ENCODE results near the gene EEFSEC. TPM values are rescaled to one million over a fixed set of nuclear protein-coding genes. Genes with fewer than 3 reads are reported as not detected.

EEFSEC gene
- total and polyA plus RNA-seq, 4 donors: 9.8 to 20.1 (median 11.6) TPM

GRCh38 chr3:128434524-128434923, 281.2 kb downstream of the EEFSEC start:
- Histone ChIP-seq H3K9ac (ENCODE audit: insufficient read depth in 1 of 2, low read length in 2 of 2) (no peak overlapping the region), H3K4me3 (no peak overlapping the region), H3K27me3 (ENCODE audit: control insufficient read depth in 3 of 3, insufficient read depth in 3 of 3, low read length in 2 of 3) (peaks cover 0 to 31% (median 30%) of the 10 kb centered on the region in 3 donors), H3K9me3 (ENCODE audit: control insufficient read depth in 4 of 4, insufficient read depth in 3 of 4, low read length in 3 of 4) (no peaks in the 10 kb centered on the region), H3K4me1 (ENCODE audit: control insufficient read depth in 5 of 5, insufficient read depth in 5 of 5, low read length in 5 of 5) (peaks cover 0 to 5% (median 3%) of the 10 kb centered on the region in 5 donors), H3K36me3 (ENCODE audit: control insufficient read depth in 4 of 4, insufficient read depth in 4 of 4, low read length in 4 of 4) (no peaks in the 10 kb centered on the region), H3K27ac (ENCODE audit: low read depth in 1 of 2, low read length in 1 of 2) (no peak overlapping the region)
- no peak for TF ChIP-seq CTCF (IDR thresholded peaks at IDR 0.05; ENCODE audit: control extremely low read depth, extremely low read depth)
- WGBS, 2 donors: 90 to 91% methylated on average over 2 of the region's 2 CpGs
- no peak for DNase-seq
- no peak for ATAC-seq (ENCODE audit: insufficient read depth, low FRiP score)

- H3K36me3 ChIP-seq (ENCODE audit: control insufficient read depth in 4 of 4, insufficient read depth in 4 of 4, low read length in 4 of 4): no peaks in the 10 kb centered on the region
- H3K27ac ChIP-seq (ENCODE audit: low read depth in 1 of 2, low read length in 1 of 2): no peak overlapping the region
- H3K4me1 ChIP-seq (ENCODE audit: control insufficient read depth in 5 of 5, insufficient read depth in 5 of 5, low read length in 5 of 5): peaks cover 0 to 5% (median 3%) of the 10 kb centered on the region in 5 donors
- ATAC-seq (ENCODE audit: insufficient read depth, low FRiP score): no peak
- no peak for TF ChIP-seq CTCF (IDR thresholded peaks at IDR 0.05; ENCODE audit: control extremely low read depth, extremely low read depth)
- H3K9ac ChIP-seq (ENCODE audit: insufficient read depth in 1 of 2, low read length in 2 of 2): no peak overlapping the region
- H3K27me3 ChIP-seq (ENCODE audit: control insufficient read depth in 3 of 3, insufficient read depth in 3 of 3, low read length in 2 of 3): peaks cover 0 to 31% (median 29%) of the 10 kb centered on the region in 3 donors
- no peaks in the 10 kb centered on the region for H3K9me3 ChIP-seq (ENCODE audit: control insufficient read depth in 4 of 4, insufficient read depth in 3 of 4, low read length in 3 of 4)
- DNase-seq: peak; percentile 34 to 66 (median 51)
- WGBS, 2 donors: 86 to 91% methylated on average over 6 of the region's 6 CpGs
- H3K4me3 ChIP-seq: no peak overlapping the region
Measured at GRCh38 chr3:128435058-128435457, 281.8 kb downstream of the EEFSEC start.

DNA sequence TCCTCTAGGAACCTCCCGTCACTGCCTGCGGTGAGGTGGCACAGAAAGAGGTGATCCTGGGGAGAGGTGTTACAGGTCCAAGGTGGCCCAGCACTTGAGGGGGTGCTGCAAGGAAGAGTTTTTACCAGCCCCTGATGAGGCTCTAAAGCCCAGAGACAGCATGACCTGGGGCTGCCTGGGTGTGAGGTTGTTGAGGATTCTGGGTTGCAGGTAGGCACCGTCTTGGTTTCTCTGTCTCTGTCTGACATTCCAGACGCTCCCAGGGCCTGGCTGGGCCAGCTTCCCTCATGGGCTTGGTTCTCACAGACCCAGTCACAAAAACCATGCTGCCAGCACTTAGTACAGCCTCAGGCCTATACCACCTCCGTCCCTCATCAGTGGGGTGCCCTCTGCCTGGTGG, 282.3 kb downstream of the EEFSEC start:
- H3K27me3 ChIP-seq (ENCODE audit: control insufficient read depth in 3 of 3, insufficient read depth in 3 of 3, low read length in 2 of 3): peaks cover 0 to 31% (median 24%) of the 10 kb centered on the region in 3 donors
- peaks cover 0 to 5% (median 3%) of the 10 kb centered on the region in 5 donors for H3K4me1 ChIP-seq (ENCODE audit: control insufficient read depth in 5 of 5, insufficient read depth in 5 of 5, low read length in 5 of 5)
- no peak overlapping the region for H3K9ac ChIP-seq (ENCODE audit: insufficient read depth in 1 of 2, low read length in 2 of 2)
- ATAC-seq (ENCODE audit: insufficient read depth, low FRiP score): no peak
- no peak overlapping the region for H3K4me3 ChIP-seq
- no peaks in the 10 kb centered on the region for H3K36me3 ChIP-seq (ENCODE audit: control insufficient read depth in 4 of 4, insufficient read depth in 4 of 4, low read length in 4 of 4)
- WGBS, 2 donors: 93 to 95% methylated on average over 5 of the region's 5 CpGs
- no peaks in the 10 kb centered on the region for H3K9me3 ChIP-seq (ENCODE audit: control insufficient read depth in 4 of 4, insufficient read depth in 3 of 4, low read length in 3 of 4)
- H3K27ac ChIP-seq (ENCODE audit: low read depth in 1 of 2, low read length in 1 of 2): no peak overlapping the region
- TF ChIP-seq CTCF (IDR thresholded peaks at IDR 0.05; ENCODE audit: control extremely low read depth, extremely low read depth): no peak
- no peak for DNase-seq

GRCh38 chr3:128436214-128436613, 282.9 kb downstream of the EEFSEC start:
- DNase-seq (no peak), ATAC-seq (ENCODE audit: insufficient read depth, low FRiP score) (no peak)
- no peak for TF ChIP-seq CTCF (IDR thresholded peaks at IDR 0.05; ENCODE audit: control extremely low read depth, extremely low read depth)
- 93 to 99% methylated on average over 3 of the region's 3 CpGs for WGBS, 2 donors
- no peak overlapping the region for H3K9ac ChIP-seq (ENCODE audit: insufficient read depth in 1 of 2, low read length in 2 of 2)
- H3K4me3 ChIP-seq: no peak overlapping the region
- H3K4me1 ChIP-seq (ENCODE audit: control insufficient read depth in 5 of 5, insufficient read depth in 5 of 5, low read length in 5 of 5): peaks cover 0 to 5% (median 3%) of the 10 kb centered on the region in 5 donors
- no peak overlapping the region for H3K27ac ChIP-seq (ENCODE audit: low read depth in 1 of 2, low read length in 1 of 2)
- no peaks in the 10 kb centered on the region for H3K9me3 ChIP-seq (ENCODE audit: control insufficient read depth in 4 of 4, insufficient read depth in 3 of 4, low read length in 3 of 4)
- H3K27me3 ChIP-seq (ENCODE audit: control insufficient read depth in 3 of 3, insufficient read depth in 3 of 3, low read length in 2 of 3): peaks cover 0 to 26% (median 20%) of the 10 kb centered on the region in 3 donors
- no peaks in the 10 kb centered on the region for H3K36me3 ChIP-seq (ENCODE audit: control insufficient read depth in 4 of 4, insufficient read depth in 4 of 4, low read length in 4 of 4)

Data from lung (tissue), 12 donors.